GM11168 (cell line): Measurements from ENCODE around the gene HLX.

Source experiments
- in situ Hi-C: fragments of 300-500 bp; cut with MboI; formaldehyde crosslinking; loops from one replicate; pipeline ENCODE4 v1.12.0; 2022; ENCODE audit warnings: low sequenced_read_pairs; ENCODE audit not compliant: unreplicated experiment

The HLX gene

DNA sequence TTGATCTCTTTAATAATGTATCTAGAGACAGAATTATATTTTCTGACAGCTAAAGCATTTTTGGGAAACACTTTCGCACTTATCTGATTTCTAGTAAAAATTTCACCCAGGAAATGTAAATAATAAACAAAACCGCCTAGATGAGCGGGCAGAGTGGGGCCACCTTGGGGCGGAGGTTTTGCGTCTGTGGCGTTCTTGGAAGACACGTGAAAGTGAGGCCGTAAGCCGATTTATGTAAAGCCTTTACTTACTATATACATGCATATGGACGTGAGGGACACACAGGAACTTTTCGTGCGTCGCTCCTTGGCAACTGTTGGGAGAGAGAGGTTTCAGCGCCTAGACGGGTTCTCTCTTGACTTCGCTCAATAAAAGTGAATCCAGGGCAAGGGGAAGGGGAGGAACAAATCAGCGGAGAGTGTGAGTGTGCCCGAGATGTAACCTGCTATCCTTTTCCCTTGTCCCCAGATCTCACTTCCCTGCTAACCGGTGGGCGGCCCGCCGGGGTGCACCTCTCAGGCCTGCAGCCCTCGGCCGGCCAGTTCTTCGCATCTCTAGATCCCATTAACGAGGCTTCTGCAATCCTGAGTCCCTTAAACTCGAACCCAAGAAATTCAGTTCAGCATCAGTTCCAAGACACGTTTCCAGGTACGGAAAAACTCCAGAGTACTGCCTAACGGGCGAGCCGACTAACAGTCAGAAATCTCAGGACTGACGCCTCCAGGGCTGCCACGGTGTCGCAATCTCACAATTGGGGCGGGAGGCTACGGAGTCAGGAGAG lies 1.7 kb downstream of the HLX start:
- in situ Hi-C loops = no loop called here

GRCh38 chr1:220882061-220882891 lies 3.0 kb downstream of the HLX start:
- in situ Hi-C loops = no loop called here

DNA sequence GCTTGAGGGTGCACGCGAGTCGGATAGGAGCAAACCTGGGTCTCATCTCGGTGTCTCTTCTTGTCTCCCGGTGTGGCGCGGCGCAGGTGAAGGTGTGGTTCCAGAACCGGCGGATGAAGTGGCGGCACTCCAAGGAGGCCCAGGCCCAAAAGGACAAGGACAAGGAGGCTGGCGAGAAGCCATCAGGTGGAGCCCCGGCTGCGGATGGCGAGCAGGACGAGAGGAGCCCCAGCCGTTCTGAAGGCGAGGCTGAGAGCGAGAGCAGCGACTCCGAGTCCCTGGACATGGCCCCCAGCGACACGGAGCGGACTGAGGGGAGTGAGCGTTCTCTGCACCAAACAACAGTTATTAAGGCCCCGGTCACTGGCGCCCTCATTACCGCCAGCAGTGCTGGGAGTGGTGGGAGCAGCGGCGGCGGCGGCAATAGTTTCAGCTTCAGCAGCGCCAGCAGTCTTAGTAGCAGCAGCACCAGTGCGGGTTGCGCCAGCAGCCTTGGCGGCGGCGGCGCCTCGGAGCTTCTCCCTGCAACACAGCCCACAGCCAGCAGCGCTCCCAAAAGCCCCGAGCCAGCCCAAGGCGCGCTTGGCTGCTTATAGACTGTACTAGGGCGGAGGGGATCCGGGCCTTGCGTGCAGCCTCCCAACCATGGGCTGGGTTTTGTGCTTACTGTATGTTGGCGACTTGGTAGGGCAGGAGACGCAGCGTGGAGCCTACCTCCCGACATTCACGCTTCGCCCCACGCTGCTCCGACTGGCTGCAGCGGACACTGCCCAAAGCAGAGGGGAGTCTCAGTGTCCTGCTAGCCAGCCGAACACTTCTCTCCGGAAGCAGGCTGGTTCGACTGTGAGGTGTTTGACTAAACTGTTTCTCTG lies 5.1 kb downstream of the HLX start:
- in situ Hi-C loops = no loop called here

GRCh38 chr1:220884981-220885918 lies 6.0 kb downstream of the HLX start:
- in situ Hi-C loops = no loop called here

DNA sequence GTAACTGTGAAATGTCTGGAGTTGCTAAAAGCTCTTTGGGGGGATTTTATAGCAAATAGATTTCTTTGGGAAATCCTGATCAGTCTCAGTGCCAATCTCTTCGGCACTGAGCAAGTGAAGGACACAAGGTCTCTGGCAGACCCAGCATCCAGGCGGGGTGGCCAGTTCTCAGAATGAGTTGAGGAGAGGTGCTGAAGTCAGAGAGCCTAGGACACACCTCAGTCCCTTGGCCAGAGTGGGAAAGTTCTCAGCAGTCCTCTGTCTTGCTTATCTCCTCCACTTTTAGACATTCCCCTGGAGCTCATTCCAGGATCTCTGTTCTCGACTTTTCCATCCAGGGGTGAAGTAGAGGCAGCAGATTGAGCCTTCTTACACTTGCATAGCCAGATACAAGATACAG lies 6.7 kb downstream of the HLX start:
- in situ Hi-C loops = no loop called here

GRCh38 chr1:220886470-220887201 lies 7.4 kb downstream of the HLX start:
- in situ Hi-C loops = no loop called here

DNA sequence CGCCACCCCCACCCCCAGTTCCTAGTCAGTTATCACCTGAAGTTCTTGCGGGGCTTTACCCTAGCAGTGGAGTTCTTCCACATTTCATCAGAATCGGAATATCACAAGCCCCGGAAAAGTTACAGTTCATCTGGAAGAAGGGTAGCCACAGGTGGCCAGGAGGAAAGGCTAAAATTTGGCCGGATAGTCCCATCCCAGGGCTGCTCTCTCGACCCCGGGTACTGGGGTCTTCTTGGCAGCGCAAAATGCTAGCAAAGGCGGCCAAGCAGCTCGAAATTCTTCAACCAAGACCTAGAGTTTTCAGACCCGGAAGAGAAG lies 7.9 kb downstream of the HLX start:
- in situ Hi-C loops = no loop called here

DNA sequence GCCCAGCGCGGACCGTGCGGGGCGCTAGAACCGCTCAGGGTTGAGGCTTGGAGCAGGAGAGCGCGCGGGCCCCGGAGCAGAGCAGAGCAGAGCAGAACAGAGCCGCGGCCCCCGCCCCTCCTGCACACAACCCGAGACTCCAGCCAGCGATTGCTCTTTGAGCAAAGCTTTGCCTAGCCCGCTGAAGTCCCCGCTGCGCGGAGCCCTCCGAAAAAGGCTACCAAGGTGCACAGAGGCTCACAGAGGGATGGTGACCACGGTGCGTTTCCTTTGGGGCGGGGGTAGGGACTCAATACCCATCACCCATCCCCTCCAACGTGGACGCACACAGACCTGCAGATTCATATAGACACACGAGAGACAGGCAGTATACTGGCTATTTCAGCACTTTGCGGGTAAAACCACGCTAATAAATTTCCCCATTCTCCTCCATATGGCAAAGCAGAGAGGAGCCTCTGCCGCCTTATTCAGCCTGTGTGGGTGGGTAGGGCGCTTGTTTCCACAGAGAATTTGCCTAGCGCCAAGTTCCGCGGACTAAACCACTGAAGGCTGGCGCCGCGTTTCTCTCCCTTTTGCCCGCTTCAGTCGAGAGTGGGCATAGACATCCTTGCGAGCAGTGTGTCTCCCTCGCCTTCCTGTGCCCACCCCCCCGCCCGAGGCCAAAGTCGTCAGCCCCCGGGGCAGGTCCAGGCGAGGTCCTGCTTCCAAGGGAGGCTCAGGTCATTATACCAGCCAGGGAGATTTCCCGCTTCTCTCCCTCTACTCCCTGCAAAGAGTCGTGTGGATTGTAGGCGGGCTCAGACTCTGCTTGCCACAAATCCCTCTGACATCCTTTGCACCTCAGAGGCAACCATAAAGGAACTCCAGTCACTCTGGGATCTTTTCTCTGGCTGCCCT lies 8.5 kb downstream of the HLX start:
- in situ Hi-C loops = no loop called here

DNA sequence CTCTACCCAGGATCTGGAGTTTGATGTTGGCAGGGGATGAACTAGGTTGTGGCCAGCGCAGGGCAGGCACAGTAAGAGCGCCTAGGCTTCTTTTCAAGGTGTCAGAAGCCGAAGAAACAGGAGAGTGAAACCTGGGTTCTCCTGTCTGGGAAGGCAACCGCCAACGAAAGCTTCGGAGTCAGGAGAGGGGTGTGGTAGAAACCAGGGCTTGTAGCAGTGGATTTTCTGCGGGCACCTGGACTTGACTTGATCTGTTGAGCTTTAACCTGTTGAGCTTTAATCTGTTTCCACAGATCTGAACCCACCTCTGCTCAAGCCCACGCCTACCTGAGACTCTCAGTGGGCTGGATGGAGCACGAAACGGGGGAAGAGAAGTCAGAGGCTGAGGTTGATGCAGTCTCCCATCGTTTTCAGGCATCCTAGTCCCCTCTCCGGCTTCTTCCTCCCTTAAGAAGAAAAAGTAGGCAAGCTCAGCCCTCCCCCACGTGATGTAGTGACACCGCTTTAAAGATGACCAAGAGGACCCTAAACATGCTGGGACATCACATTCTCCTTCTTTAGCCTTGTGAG lies 9.3 kb downstream of the HLX start:
- in situ Hi-C loops = no loop called here

GRCh38 chr1:220889333-220889732 lies 10.1 kb downstream of the HLX start:
- in situ Hi-C loops = no loop called here

- in situ Hi-C loops = no loop called here
These were observed 10.6 kb downstream of the HLX start for GRCh38 chr1:220889848-220890287.

- in situ Hi-C loops = no loop called here
These were observed 11.4 kb downstream of the HLX start for GRCh38 chr1:220890602-220891001.

DNA sequence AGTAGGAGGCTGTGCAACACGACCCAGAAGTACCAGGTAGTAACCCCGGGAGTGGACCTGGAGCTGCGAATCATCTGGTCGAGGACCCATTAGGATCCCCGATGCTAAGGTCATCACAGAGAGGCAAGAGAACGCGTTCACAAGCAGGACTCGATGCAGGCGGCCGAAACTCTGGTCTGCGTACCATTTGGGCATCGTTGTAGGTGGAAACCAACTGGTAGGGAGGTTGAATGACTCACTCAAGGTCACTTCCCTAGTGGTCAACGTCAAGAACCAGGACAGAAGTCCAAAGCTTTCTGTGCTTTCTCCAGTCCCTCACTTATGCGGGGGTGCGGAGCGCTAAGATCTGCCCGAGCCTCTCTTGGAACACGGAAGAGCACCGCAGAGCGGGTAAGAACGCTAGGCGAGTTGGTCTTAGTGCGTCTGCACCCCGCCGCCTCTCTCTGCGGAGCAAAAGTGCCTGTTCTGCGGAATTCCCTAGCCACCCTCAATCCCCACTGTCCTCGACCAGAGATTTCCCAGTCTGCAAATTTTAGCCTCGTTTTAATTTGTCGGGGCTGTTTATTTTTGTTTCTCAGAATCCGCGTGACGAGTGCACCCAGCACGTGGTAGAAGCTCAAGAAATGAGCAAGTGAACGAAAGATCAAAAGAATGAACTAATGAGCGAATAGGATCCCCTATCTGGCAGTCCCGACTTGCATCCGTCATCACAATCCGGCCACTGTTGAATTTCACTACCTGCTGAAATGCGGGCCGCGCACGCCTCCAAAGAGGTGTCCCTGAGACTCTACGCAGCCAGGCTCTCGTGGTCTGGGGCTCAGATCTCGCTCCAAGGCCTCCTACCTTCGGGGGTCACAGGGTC lies 12.2 kb downstream of the HLX start:
- in situ Hi-C loops = no loop called here

GRCh38 chr1:220892086-220892376 lies 12.8 kb downstream of the HLX start:
- in situ Hi-C loops = no loop called here

- in situ Hi-C loops = no loop called here
These were observed 13.9 kb downstream of the HLX start for GRCh38 chr1:220892997-220893700.

GRCh38 chr1:220893701-220894024 lies 14.4 kb downstream of the HLX start:
- in situ Hi-C loops = no loop called here
